Spleen (tissue), 7 donors: Measurements from ENCODE around the gene SREBF2.

Experiments used
- POLR2A ChIP-seq, 3 donors: fragments of 450-650 bp; IDR thresholded peaks; one replicate each; pipeline ENCODE4 v1.5.1; 2017; ENCODE audit warnings: antibody characterized with exemption in 3 of 3, mild to moderate bottlenecking in 1 of 3
- TF ChIP-seq, protein P1 (sequence below), 11 experiments: fragments of 200-600 bp in 7 of 11; fragments of 450-650 bp in 4 of 11; sonication (generic) in 4 of 11; IDR thresholded peaks in 8 of 11; conservative IDR thresholded peaks in 3 of 11; 1 replicate in 7 of 11; 2 replicates in 4 of 11; pipeline versions ENCODE4 v1.4.0 to v1.8.0; 2016 to 2021; ENCODE audit warnings: antibody characterized with exemption in 11 of 11, inconsistent platforms in 4 of 11, mild to moderate bottlenecking in 1 of 11
- donor health status: DM: no; HTN: no; CAD: no; lungs with moderate emphysema.
- donor health status: DM: no; HTN: no; CAD: no.
- donor health status: DM: no; HTN: no; CAD: no.

- TF ChIP-seq POLR2A (IDR thresholded peaks at IDR 0.05) = no peak
- TF ChIP-seq, protein P1, sequence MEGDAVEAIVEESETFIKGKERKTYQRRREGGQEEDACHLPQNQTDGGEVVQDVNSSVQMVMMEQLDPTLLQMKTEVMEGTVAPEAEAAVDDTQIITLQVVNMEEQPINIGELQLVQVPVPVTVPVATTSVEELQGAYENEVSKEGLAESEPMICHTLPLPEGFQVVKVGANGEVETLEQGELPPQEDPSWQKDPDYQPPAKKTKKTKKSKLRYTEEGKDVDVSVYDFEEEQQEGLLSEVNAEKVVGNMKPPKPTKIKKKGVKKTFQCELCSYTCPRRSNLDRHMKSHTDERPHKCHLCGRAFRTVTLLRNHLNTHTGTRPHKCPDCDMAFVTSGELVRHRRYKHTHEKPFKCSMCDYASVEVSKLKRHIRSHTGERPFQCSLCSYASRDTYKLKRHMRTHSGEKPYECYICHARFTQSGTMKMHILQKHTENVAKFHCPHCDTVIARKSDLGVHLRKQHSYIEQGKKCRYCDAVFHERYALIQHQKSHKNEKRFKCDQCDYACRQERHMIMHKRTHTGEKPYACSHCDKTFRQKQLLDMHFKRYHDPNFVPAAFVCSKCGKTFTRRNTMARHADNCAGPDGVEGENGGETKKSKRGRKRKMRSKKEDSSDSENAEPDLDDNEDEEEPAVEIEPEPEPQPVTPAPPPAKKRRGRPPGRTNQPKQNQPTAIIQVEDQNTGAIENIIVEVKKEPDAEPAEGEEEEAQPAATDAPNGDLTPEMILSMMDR (IDR thresholded peaks at IDR 0.05 in 8 of 11, conservative IDR thresholded peaks at IDR 0.05 in 3 of 11) = no peak
These were observed 11.6 kb downstream of the SREBF2 start for GRCh38 chr22:41844513-41844912.
